DMS53 treated with DMSO at 0.1 percent for 48 hours (cell line): ENCODE data around the gene DIAPH2.
A peak's percentile ranks its signal among the peaks of the same experiment; 100 is the strongest.
"Not testable (repeated sequence)": the region's sequence is repeated elsewhere in the genome, so short reads cannot be mapped to it uniquely, and the experiment has no call there.

Experiments
- DNase-seq: peaks from one replicate; lab custom pipeline; 2025; ENCODE audit not compliant: unreplicated experiment; lab: John Stamatoyannopoulos, UW

Gene DIAPH2

DNA sequence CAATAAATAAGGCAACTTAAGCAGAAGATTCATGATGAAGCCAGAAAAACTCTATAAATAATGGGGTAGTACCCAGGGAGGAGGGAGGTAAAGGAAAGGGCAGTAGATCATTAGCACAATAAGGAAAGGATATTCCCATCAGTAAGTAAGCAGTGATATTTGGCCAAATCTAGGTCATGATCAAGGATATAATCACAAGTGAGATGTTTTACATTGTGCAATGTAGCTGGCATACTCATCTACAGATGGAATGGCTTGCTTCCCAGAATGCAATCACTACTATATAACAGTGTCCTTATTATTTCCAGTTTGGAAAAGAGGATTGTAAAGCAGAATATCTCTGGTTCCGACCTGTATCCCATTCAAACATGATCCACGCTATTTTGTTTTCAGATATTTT is 682.5 kb downstream of the DIAPH2 start:
- DNase-seq: no peak

DNA sequence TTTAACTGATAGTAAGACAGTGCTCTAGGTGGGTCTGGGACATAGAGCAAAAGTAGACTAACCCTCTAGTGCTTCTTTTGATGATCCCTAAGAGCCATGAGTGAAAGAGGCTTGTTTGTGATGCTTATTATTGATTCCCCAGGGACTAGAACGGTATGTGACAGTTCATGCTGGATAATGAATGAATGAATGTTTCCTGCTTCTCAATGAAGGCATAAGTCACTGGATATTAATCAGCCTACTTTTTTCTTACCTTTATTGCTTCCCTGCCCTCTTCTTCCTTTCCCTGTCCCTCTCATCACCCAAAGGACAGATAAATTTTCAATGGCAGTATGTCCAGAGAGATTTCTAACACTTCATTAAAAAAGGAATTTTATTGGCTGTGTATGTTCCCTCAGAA is 685.3 kb downstream of the DIAPH2 start:
- no peak for DNase-seq

DNA sequence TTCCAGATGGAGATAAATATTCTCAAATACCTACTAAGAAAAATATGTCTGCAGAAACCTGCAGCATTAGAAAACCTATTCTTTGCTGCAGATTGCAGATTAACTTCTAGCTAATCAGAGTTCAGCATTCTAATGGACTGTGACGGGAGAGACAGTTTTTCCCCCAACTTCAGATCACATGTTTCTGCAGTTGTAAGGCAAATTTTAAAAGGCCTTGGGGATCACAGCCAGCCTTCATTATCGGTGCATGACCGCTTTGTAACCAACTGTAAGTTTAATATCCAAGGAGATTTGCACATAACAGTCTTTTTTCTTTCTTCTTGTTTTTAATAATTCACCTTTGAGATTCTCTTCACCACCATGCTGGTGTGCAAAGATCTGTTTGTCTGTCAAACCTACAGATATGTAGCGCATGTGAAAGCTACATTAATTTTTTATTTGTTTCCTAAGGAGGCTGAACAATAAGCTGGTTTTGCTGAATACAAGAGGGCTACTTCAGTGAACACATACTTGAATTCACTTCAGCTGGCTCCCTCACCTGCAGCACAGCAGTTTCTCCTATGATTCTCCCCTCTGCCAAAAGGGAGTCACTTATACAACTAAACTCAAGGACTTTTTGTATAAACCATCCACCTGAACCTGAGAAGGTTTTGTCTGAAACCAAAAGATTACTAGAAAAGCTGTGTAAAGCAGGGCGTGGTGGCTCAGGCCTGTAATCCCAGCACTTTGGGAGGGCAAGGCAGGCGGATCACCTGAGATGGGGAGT is 687.5 kb downstream of the DIAPH2 start:
- no peak for DNase-seq

DNA sequence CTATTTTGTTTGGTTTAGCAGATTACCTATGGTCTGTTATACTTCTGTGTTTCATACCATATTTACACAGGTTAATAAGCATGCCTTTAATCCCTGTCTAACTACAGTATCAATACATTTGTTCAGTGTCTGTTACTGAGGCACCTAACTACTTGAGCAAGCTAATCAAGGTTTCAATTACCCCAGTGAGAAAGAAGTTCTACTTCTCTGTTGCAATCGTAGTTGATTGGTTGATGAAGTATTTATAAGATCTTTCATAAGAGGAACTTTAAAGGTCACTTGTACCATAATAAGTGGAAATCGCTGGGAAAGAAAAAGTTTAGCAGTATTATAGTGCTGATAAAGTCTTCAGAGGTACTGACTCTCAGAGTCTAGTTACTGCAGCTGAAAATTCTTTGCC is 689.6 kb downstream of the DIAPH2 start:
- no peak for DNase-seq

DNA sequence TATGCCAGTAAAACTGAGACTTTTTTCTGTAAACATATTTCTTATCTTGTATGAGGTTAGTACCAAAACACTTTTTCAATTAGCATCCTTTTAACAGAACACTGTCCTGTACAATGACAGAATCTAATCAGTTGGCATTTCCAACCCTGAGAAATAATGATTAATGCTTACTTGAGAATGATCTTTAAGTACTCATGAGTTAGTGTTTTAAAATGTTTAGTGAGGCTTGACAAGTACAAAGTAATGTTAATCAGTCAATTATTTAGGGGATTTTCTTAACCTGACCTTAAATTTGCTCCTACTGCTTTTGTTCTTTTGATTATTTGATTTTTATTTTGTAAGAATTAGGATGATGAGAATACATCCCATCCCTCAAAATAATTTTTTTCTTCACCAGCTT is 695.6 kb downstream of the DIAPH2 start:
- no peak for DNase-seq

DNA sequence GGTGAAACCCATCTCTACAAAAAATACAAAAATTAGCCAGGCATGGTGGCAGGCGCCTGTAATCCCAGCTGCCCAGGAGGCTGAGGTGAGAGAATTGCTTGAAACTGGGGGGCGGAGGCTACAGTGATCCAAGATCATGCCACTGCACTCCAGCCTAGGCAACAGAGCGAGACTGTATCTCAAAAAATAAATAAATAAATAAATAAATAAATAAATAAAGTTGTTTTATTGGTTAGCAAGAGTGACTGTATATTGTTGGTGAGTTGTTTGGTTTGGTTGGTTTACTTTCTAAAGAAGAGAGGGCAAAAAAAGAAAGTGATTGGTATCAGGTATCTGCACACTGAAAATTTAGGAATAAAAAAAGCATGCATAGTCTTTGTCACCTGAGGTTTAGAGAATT is 700.0 kb downstream of the DIAPH2 start:
- no peak for DNase-seq

DNA sequence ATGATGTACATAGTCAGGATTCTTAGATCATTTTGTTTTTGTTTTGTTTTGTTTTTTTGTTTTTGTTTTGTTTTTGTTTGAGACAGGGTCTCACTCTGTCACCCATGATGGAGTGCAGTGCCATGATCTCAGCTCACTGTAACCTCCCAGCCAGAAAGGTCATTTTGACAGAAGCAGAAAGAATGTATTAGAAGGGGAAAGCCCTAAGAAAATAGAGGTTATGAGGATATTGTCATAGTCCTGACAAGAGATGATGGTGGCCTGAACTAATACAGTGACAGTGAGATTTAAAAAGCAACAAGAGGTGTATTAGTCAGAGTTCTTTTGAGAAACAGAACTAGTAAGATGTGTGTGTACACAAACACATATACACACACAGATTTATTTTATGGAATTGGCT is 702.4 kb downstream of the DIAPH2 start:
- DNase-seq: no peak

DNA sequence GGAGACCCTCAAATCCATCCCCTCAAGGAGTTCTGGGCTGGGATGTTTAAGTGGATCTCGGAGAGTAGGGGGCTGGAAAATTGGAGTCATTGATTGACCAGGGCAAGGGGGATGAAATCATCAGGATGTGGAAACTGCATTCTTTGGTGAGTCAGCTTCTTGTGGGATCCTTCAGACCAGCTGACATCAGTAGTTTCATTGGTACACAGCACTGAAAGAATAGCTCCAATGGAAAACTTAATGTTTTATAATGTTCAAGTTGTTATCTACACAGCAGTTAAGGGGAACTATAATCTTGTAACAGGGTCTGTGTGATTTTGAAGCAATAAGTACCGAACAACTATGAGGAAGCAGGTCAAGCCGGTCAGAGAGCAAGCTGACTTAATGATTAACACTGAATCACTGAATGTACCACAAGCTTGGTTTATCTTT is 705.1 kb downstream of the DIAPH2 start:
- no peak for DNase-seq

DNA sequence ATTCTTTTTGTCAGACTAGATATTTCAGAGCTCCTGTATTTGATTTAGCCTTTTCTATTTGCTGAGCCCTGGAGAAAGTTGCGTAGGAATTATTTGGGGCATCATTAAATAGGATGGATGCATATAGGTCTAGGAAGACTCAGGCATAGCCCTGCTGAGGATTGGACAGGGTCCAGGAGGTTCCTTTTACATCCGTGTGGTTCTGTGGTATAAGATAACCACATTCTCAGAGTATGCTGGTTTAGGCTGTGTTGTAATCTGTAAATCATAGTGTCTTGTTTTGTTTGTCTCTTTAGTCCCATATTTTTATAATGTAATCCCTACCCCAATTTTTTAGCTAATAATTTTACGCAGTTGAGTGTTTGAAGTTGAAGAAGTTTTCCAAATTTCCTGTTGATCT is 712.7 kb downstream of the DIAPH2 start:
- no peak for DNase-seq

DNA sequence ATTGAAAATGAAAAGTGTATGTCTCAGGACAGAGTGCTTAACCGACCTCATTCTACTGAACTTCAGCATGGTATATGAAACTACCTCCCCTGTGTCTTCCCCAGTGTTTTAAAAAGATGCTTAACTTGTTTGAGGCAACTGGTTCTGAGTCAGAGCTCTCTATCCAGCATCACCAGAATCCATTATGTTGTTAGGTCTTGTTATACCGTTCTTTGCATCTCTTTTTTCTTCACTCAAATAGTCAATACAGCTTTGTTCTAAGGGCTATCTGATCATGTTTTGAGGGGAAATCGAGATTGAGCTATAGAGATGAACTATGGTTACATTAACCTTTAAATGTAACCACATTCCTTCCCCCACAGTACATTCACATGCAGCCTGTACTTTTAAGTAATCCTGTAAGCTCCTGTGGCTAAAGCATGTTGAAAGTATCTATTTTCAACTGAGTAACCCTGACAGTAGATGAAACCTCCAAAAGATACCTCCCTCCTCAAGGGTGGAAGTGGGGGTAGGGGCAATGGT is 713.4 kb downstream of the DIAPH2 start:
- DNase-seq: no peak

DNA sequence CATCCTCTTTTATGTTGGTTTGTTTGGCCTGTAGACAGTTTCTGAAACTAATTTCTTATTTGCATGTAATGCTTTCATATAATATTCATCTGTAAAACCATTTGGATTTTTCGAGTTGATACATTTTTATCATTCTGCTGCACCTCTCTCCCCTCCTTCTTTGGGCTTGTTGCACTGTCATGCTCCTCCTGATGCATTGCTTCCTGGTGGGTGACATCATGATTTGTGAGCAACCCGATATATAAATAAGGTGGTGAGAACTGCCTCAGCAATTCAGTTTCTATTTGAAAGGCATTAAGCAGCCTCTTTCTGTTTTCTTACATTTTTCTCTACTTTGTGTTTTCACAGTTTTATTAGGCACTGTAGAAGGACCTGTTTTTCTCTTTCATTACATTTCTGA is 714.8 kb downstream of the DIAPH2 start:
- DNase-seq: peak; percentile 39

DNA sequence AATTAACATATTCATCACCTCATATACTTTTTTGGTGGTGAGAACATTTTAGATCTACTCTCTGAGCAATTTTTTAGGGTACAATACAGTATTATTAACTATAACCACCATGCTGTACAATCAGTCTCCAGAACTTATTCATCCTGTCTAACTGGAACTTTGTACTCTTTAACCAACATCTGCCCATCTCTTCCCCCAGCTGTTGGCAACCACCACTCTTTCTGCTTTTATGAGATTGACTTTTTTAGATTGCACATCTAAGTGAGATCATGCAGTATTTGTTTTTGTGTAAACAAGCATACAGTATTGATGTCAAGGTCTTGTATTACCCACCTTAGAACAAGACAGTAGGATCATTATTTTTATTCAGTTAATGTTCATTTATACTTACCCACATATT is 715.9 kb downstream of the DIAPH2 start:
- no peak for DNase-seq

DNA sequence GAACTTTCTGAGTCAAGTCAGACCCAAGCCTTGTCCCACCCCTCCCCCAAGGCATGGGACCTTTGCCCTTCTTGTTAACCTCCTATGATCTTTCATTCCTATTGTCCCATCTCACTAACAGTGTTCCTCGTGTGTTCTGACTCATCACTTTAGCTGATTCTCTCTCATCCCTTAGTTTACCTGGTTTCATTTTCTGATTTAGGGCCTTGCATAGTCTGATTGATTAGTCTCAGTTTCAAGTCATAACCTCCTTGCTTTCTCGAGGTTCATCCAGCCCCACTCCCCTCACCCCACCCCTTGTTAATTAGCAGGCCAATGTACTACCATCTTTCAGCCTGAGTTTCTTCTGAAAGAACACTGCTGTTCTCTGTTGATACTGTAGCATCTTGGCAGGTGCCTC is 716.5 kb downstream of the DIAPH2 start:
- no peak for DNase-seq

DNA sequence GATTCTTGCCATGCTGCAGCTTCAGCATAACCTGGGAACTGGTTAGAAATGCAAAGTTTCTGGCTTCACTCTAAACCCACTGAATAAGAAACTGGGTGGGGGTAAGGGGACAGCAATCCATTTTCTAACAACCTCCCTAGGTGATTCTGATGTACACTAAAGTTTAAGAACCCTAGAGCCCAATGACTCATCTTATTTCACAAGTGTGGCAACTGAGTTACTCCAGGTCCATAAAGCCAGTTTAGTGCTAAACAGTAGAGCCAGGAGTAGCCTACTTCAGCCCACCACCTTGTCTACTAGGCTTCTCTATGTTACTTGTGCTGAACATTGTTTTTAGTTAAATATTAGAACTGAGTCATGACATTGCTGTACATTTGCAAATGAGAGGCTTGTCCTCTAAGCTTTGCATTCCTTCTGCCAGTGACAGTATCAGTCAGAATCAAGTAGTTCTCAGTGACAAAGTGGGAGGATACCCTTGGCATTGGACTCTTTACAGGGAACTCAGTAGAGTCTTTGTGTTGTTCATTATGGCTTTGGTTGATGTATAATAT is 717.0 kb downstream of the DIAPH2 start:
- DNase-seq: no peak

DNA sequence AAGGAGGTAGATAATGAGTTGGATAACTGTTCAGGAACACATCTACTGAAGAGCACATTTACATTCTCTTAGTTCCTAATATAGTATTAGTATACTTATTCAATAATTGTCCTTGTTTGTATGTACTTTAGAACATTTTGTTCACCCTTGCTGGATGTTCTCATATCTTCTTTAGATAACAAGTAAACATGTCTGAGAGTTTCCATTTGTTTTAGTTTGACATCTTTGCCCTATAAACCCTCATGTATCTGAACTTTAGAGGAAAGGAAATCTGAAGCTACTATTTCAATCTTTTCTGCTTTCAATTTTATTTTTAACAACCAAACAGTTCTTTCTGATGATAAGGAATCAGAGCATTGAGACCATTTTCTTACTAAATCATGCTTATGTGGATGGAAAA is 717.7 kb downstream of the DIAPH2 start:
- DNase-seq: no peak

DNA sequence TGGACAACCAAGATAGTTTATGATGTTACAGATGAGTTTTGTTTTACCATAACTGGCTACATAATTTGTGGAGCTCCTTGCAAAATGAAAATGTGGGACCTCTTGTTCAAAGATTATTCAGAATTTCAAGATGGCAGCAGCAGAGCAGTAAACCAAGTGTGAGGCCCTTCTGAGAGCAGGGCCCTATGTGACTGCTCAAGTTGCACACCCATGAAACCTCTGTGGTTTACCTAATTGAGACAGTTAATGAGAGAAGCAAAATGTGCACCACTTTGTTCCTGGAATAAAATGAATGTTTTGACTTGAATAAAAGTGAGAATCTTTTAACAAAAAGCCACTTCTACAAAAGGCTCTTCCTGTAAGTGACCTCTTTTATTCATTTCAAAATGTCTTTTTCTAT is 718.3 kb downstream of the DIAPH2 start:
- no peak for DNase-seq

DNA sequence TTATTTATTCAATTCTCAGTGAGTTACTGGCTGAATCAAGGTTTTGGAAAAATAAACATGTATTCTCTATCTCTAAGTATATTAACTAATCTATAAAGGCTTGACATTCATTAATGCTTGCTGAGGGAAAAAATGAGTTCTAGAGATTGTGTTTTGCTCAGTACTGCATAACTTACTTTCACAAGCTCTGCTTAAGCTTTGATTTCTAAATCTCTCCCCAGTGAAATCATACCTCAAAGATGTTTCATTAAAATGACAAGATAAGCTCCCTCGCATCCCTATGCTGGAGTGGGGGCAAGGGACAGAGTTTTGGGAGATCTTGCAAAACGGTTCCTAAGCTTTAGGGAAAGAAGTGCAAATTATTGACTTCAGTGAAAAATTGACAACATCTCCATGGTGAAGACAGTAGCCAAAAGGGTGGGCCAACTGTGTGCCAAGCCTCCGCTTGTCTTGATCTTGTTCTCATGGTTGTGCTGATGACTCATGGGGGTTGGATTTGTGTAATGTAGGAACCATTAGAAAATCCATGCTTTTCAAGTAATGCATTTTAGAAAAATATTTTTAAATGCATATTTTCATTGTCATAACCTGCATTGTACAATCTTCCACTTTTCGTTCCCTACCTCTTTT is 720.5 kb downstream of the DIAPH2 start:
- DNase-seq: no peak

DNA sequence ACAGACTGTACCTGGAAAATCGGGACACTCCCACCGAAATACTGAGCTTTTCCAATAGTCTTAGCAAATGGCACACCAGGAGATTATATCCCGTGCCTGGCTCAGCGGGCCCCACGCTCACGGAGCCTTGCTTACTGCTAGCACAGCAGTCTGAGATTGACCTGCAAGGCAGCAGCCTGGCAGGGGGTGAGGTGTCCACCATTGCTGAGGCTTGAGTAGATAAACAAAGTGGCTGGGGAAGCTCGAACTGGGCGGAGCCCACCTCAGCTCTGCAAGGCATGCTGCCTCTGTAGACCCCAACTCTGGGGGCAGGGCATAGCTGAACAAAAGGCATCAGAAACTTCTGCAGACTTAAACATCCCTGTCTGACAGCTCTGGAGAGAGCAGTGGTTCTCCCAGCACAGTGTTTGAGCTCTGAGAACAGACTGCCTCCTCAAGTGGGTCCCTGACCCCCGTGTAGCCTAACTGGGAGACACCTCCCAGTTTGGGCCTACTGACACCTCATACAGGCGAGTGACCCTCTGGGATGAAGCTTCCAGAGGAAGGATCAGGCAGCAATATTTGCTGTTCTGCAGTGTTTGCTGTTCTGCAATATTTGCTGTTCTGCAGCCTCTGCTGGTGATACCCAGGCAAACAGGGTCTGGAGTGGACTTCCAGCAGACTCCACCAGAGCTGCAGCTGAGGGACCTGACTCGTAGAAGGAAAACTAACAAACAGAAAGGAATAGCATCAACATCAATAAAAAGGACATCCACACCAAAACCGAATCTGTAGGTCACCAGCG is 725.2 kb downstream of the DIAPH2 start:
- not testable (repeated sequence) for DNase-seq

DNA sequence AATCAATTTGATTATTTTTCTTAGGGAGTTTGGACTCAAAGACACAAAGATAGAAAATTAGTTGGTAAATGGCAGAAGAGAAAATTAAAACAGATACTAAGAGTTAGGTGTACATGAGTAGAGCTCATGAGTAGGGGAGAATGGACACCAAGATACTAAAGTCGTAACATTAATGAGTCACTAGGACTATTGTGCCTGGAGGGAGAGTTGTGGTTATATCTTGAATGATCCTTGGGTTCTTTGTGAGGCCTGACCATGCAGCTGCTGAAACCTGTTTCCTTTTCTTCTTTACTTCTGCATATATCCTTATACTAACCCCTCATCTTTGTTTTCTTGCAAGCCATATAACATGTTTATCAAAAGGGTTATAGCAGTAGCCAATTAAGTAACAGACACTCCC is 731.8 kb downstream of the DIAPH2 start:
- DNase-seq: no peak

DNA sequence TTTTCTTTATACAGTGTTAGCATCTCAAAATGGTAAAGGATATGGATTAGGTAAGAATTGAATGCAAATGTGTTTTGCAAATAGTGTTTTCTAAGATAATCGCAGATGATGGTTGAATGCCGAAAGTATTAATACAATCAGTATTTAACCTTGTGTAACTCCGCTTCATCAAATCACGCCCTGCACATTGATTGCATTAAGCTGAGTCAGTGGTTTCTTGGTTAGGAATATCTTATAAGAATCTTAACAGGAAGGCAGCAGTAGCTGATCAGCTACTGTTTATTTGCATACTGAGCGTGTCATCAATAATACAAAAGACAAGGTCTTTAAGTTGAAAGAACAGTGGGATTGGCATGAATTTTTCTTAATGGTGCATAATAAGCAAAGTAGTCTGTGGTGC is 744.5 kb downstream of the DIAPH2 start:
- DNase-seq: no peak

DNA sequence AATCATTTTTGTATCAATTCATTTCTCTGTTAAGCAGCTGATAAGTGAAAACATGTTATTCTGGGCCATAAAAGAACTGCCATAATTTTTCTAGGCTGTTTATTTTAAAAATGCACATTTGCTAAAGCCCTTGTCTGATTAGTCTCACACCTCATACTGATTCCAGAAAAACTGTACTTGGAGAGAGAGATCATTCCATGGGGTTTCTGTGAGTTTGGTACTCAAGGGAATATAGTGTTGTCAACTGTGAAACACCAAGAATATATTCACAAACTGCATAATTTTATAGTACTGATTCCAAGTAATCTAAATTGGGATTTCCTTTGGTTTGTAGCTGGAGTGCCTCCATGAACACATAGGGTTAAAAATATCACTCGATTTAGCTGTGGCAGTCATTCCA is 746.6 kb downstream of the DIAPH2 start:
- no peak for DNase-seq
